Measurements from ENCODE around the gene IL3RA. TPM values are rescaled to one million over a fixed set of nuclear protein-coding genes. Genes with fewer than 3 reads are reported as not detected.

Gene IL3RA
- total and polyA plus RNA-seq, 2 experiments from 2014 or later, result 0.86 TPM; not detected in 1

- no peak for TF ChIP-seq ZNF462 (CRISPR knock-in tag; IDR thresholded peaks at IDR 0.05)
- TF ChIP-seq EZH2phosphoT487 (IDR thresholded peaks at IDR 0.05; ENCODE audit: unreplicated experiment), result no peak
- no peak for TF ChIP-seq CREB1 (CRISPR knock-in tag; IDR thresholded peaks at IDR 0.05; ENCODE audit: low read depth)
- TF ChIP-seq POLR2AphosphoS5 (IDR thresholded peaks at IDR 0.05; ENCODE audit: low read depth), result no peak
- TF ChIP-seq ETS1 (IDR thresholded peaks at IDR 0.05), result no peak
- no peak for TF ChIP-seq ZNF114 (CRISPR knock-in tag; IDR thresholded peaks at IDR 0.05)
Observed at GRCh38 chrX:1393871-1394615, 57.5 kb downstream of the IL3RA start (continued).
